ENCODE measurements around the gene INO80C. TPM values are rescaled to one million over a fixed set of nuclear protein-coding genes. Genes with fewer than 3 reads are reported as not detected.

Gene INO80C
- total RNA-seq, 1 experiment from 2014 or later = 42.3 TPM

- POLR2A ChIA-PET = no interaction called here
- Mint-ChIP-seq H3K4me1 (peaks cover 28% of the 10 kb centered on the region), H3K27ac (no peak overlapping the region), H3K9me3 (no peaks in the 10 kb centered on the region), H3K27me3 (ENCODE audit: low read depth) (no peaks in the 10 kb centered on the region), H3K36me3 (no peaks in the 10 kb centered on the region), H3K4me3 (no peak overlapping the region)
- DNase-seq (ENCODE audit: low spot score) (no peak), ATAC-seq (no peak)
- TF ChIP-seq, protein P1, sequence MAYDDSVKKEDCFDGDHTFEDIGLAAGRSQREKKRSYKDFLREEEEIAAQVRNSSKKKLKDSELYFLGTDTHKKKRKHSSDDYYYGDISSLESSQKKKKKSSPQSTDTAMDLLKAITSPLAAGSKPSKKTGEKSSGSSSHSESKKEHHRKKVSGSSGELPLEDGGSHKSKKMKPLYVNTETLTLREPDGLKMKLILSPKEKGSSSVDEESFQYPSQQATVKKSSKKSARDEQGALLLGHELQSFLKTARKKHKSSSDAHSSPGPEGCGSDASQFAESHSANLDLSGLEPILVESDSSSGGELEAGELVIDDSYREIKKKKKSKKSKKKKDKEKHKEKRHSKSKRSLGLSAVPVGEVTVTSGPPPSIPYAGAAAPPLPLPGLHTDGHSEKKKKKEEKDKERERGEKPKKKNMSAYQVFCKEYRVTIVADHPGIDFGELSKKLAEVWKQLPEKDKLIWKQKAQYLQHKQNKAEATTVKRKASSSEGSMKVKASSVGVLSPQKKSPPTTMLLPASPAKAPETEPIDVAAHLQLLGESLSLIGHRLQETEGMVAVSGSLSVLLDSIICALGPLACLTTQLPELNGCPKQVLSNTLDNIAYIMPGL (CRISPR knock-in tag; IDR thresholded peaks at IDR 0.05) = no peak
- TF ChIP-seq, protein P2, sequence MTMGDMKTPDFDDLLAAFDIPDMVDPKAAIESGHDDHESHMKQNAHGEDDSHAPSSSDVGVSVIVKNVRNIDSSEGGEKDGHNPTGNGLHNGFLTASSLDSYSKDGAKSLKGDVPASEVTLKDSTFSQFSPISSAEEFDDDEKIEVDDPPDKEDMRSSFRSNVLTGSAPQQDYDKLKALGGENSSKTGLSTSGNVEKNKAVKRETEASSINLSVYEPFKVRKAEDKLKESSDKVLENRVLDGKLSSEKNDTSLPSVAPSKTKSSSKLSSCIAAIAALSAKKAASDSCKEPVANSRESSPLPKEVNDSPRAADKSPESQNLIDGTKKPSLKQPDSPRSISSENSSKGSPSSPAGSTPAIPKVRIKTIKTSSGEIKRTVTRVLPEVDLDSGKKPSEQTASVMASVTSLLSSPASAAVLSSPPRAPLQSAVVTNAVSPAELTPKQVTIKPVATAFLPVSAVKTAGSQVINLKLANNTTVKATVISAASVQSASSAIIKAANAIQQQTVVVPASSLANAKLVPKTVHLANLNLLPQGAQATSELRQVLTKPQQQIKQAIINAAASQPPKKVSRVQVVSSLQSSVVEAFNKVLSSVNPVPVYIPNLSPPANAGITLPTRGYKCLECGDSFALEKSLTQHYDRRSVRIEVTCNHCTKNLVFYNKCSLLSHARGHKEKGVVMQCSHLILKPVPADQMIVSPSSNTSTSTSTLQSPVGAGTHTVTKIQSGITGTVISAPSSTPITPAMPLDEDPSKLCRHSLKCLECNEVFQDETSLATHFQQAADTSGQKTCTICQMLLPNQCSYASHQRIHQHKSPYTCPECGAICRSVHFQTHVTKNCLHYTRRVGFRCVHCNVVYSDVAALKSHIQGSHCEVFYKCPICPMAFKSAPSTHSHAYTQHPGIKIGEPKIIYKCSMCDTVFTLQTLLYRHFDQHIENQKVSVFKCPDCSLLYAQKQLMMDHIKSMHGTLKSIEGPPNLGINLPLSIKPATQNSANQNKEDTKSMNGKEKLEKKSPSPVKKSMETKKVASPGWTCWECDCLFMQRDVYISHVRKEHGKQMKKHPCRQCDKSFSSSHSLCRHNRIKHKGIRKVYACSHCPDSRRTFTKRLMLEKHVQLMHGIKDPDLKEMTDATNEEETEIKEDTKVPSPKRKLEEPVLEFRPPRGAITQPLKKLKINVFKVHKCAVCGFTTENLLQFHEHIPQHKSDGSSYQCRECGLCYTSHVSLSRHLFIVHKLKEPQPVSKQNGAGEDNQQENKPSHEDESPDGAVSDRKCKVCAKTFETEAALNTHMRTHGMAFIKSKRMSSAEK (CRISPR knock-in tag; IDR thresholded peaks at IDR 0.05; ENCODE audit: borderline replicate concordance) = no peak
- TF ChIP-seq ZNF219 (CRISPR knock-in tag; IDR thresholded peaks at IDR 0.05; ENCODE audit: borderline replicate concordance) (no peak), AFF4 (CRISPR knock-in tag; IDR thresholded peaks at IDR 0.05; ENCODE audit: borderline replicate concordance) (no peak), TEAD1 (CRISPR knock-in tag; IDR thresholded peaks at IDR 0.05) (no peak), EMX1 (CRISPR knock-in tag; IDR thresholded peaks at IDR 0.05) (no peak), ZNF138 (CRISPR knock-in tag; conservative IDR thresholded peaks at IDR 0.05) (no peak), NFE2L1 (CRISPR knock-in tag; IDR thresholded peaks at IDR 0.05) (no peak), PRDM15 (CRISPR knock-in tag; IDR thresholded peaks at IDR 0.05) (no peak)
- CTCF ChIA-PET = no interaction called here
Observed at GRCh38 chr18:35460736-35461161, 37.0 kb downstream of the INO80C start.

DNA sequence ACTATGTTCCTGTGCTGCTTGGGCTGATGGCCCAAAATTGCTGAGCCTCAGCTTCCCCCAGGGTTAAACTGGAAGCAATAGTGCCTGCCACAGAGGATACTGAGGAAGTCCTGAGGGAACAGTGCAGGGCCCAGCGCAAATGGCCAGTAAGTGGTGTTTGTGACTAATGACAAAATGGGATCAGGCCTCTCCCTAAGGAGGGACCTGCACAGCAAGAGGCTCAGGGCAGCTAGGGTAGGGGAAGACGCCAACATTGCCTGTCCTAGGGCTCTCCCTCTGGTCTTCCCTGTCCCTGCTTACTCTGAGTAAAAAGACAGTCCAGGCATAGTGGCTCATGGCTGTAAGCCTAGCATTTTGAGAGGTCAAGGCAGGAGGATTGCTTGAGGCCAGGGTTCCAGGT lies 37.8 kb downstream of the INO80C start:
- TF ChIP-seq EMX1 (CRISPR knock-in tag; IDR thresholded peaks at IDR 0.05) (no peak), USF2 (CRISPR knock-in tag; IDR thresholded peaks at IDR 0.05) (no peak)
- CTCF ChIA-PET = no interaction called here
- H3K4me3 Mint-ChIP-seq = no peak overlapping the region
- H3K27ac Mint-ChIP-seq = no peak overlapping the region
- no peaks in the 10 kb centered on the region for H3K27me3 Mint-ChIP-seq (ENCODE audit: low read depth)
- no peak for ATAC-seq
- H3K36me3 Mint-ChIP-seq = no peaks in the 10 kb centered on the region
- POLR2A ChIA-PET = no interaction called here
- no peaks in the 10 kb centered on the region for H3K9me3 Mint-ChIP-seq
- H3K4me1 Mint-ChIP-seq = peaks cover 26% of the 10 kb centered on the region
- no peak for DNase-seq (ENCODE audit: low spot score)

All from WTC11 (cell line).